Activated CD4-positive, alpha-beta T cell treated with anti-CD3 and anti-CD28 coated beads, Interleukin-2, Interleukin-6, amounts not matched to agents 100 ng/mL and 50 ng/mL, durations not matched to agents 16 hours and 8 hours (primary cell): ENCODE data around the gene ZNF837.
"Not testable (repeated sequence)": the region's sequence is repeated elsewhere in the genome, so short reads cannot be mapped to it uniquely, and the experiment has no call there.

Experiments used
- DNase-seq: peaks from one replicate; pipeline ENCODE4 v3.0.0-alpha.2; 2020

ZNF837 gene

GRCh38 chr19:58350001-58350861, 30.6 kb downstream of the ZNF837 start:
- no peak for DNase-seq

- no peak for DNase-seq
Observed at GRCh38 chr19:58349590-58349989, 31.2 kb downstream of the ZNF837 start.

GRCh38 chr19:58348080-58348479, 32.8 kb downstream of the ZNF837 start:
- not testable (repeated sequence) for DNase-seq

GRCh38 chr19:58346961-58347929, 33.6 kb downstream of the ZNF837 start:
- peak; percentile 84 for DNase-seq

- no peak for DNase-seq
Observed at GRCh38 chr19:58345558-58345957, 35.3 kb downstream of the ZNF837 start.

GRCh38 chr19:58338825-58339558, 41.8 kb downstream of the ZNF837 start:
- DNase-seq = no peak

GRCh38 chr19:58338336-58338735, 42.5 kb downstream of the ZNF837 start:
- DNase-seq = no peak

- DNase-seq = no peak
Observed at GRCh38 chr19:58336820-58337219, 44.0 kb downstream of the ZNF837 start.

- no peak for DNase-seq
Observed at GRCh38 chr19:58336216-58336615, 44.6 kb downstream of the ZNF837 start.

GRCh38 chr19:58335630-58336029, 45.2 kb downstream of the ZNF837 start:
- DNase-seq = no peak

- DNase-seq = no peak
Observed at GRCh38 chr19:58334691-58335249, 46.1 kb downstream of the ZNF837 start.

- DNase-seq = no peak
Observed at GRCh38 chr19:58332697-58333096, 48.1 kb downstream of the ZNF837 start.

GRCh38 chr19:58330458-58330857, 50.4 kb downstream of the ZNF837 start:
- no peak for DNase-seq

GRCh38 chr19:58328999-58329398, 51.8 kb downstream of the ZNF837 start:
- peak; percentile 24 for DNase-seq

- DNase-seq = peak; percentile 96
Observed at GRCh38 chr19:58326914-58327726, 53.7 kb downstream of the ZNF837 start, which contains the start of gene ZSCAN22. ZSCAN22 (plus strand) TSS chr19:58326994; CDS start chr19:58334803, 7,809 bp downstream.

GRCh38 chr19:58326501-58326913, 54.3 kb downstream of the ZNF837 start:
- no peak for DNase-seq

GRCh38 chr19:58325311-58326022, 55.4 kb downstream of the ZNF837 start:
- no peak for DNase-seq

GRCh38 chr19:58319241-58319640, 61.6 kb downstream of the ZNF837 start:
- DNase-seq = no peak

- DNase-seq = no peak
Observed at GRCh38 chr19:58318297-58318696, 62.5 kb downstream of the ZNF837 start.
